ENCODE results near the gene DIPK1A. TPM values are rescaled to one million over a fixed set of nuclear protein-coding genes. Genes with fewer than 3 reads are reported as not detected.
A peak's percentile ranks its signal among the peaks of the same experiment; 100 is the strongest.

DIPK1A gene
- total and polyA plus RNA-seq, 4 experiments from 2014 or later = 14.5 to 29.1 (median 19.9) TPM

GRCh38 chr1:92883297-92883696 lies 78.0 kb downstream of the DIPK1A start:
- H3K9me3 Mint-ChIP-seq = no peaks in the 10 kb centered on the region
- H3K27ac Mint-ChIP-seq = peak overlapping the region; percentile 72 to 94 (median 86)
- H3K27ac ChIP-seq (ENCODE audit: low read depth, low read length) = peak overlapping the region; percentile 12
- POLR2A ChIA-PET (ENCODE audit: partially characterized antibody) = interaction anchor here (0.6 to 3.3 kb wide), 12 partner anchors 13 to 231 kb away, joined by 3 to 47 read pairs (median 3); partner anchors contain the start of genes DIPK1A and RPL5
- H3K27me3 ChIP-seq (ENCODE audit: insufficient read depth, low read length) = no peaks in the 10 kb centered on the region
- no peaks in the 10 kb centered on the region for H3K36me3 ChIP-seq (ENCODE audit: insufficient read depth, low read length)
- CTCF ChIA-PET (ENCODE audit: partially characterized antibody) = interaction anchor here (0.9 to 6.2 kb wide), 13 partner anchors 16 to 179 kb away, joined by 3 to 33 read pairs (median 4); partner anchors contain the start of genes DIPK1A and RPL5
- no peak for DNase-seq
- no peaks in the 10 kb centered on the region for H3K36me3 Mint-ChIP-seq
- peaks cover 46% of the 10 kb centered on the region for H3K4me1 ChIP-seq (ENCODE audit: insufficient read depth, low read length)
- H3K27me3 Mint-ChIP-seq = no peaks in the 10 kb centered on the region
- peaks cover 30 to 44% (median 34%) of the 10 kb centered on the region in 4 donors for H3K4me1 Mint-ChIP-seq
- H3K9me3 ChIP-seq (ENCODE audit: control insufficient read depth in 1 of 2, low read length in 2 of 2) = no peaks in the 10 kb centered on the region
- no peak overlapping the region for H3K4me3 ChIP-seq (ENCODE audit: low read length in 2 of 2)
- intact Hi-C loops (cut with micrococcal nuclease) = loop anchor here (2.0 kb wide), 1 partner anchor 68 kb away; no protein-coding TSS in a partner anchor
- peak overlapping the region in 6 of 8 donors; percentile 0 to 66 (median 56) for H3K4me3 Mint-ChIP-seq

GRCh38 chr1:92882819-92883218 lies 78.4 kb downstream of the DIPK1A start:
- H3K4me1 Mint-ChIP-seq = peaks cover 30 to 49% (median 36%) of the 10 kb centered on the region in 4 donors
- peak overlapping the region; percentile 12 for H3K27ac ChIP-seq (ENCODE audit: low read depth, low read length)
- peak; percentile 27 to 61 (median 37) for DNase-seq

GRCh38 chr1:92881391-92881790 lies 79.9 kb downstream of the DIPK1A start:
- Mint-ChIP-seq H3K27ac (peak overlapping the region in 1 of 7 donors; percentile 8), H3K9me3 (no peaks in the 10 kb centered on the region), H3K27me3 (no peaks in the 10 kb centered on the region), H3K4me1 (peaks cover 39 to 49% (median 44%) of the 10 kb centered on the region in 4 donors), H3K4me3 (no peak overlapping the region), H3K36me3 (peaks cover 0 to 1% of the 10 kb centered on the region in 2 donors)
- no peaks in the 10 kb centered on the region for H3K36me3 ChIP-seq (ENCODE audit: insufficient read depth, low read length)
- POLR2A ChIA-PET (ENCODE audit: partially characterized antibody) = interaction anchor here (1.8 to 3.3 kb wide), 2 partner anchors 28 to 78 kb away, joined by 3 to 47 read pairs; partner anchors contain the start of gene DIPK1A
- H3K27me3 ChIP-seq (ENCODE audit: insufficient read depth, low read length) = no peaks in the 10 kb centered on the region
- H3K27ac ChIP-seq (ENCODE audit: low read depth, low read length) = no peak overlapping the region
- H3K4me1 ChIP-seq (ENCODE audit: insufficient read depth, low read length) = peaks cover 65% of the 10 kb centered on the region
- CTCF ChIA-PET (ENCODE audit: partially characterized antibody) = interaction anchor here (1.0 to 6.2 kb wide), 3 partner anchors 22 to 112 kb away, joined by 4 to 33 read pairs (median 10); partner anchors contain the start of gene DIPK1A
- DNase-seq = no peak
- no peak overlapping the region for H3K4me3 ChIP-seq (ENCODE audit: low read length in 2 of 2)
- intact Hi-C loops (cut with micrococcal nuclease) = no loop called here
- H3K9me3 ChIP-seq (ENCODE audit: control insufficient read depth in 1 of 2, low read length in 2 of 2) = no peaks in the 10 kb centered on the region

More at GRCh38 chr1:92882819-92883218, 78.4 kb downstream of the DIPK1A start:
- peaks cover 51% of the 10 kb centered on the region for H3K4me1 ChIP-seq (ENCODE audit: insufficient read depth, low read length)
- ChIA-PET POLR2A (ENCODE audit: partially characterized antibody) (interaction anchor here (0.9 to 3.3 kb wide), 11 partner anchors 12 to 231 kb away, joined by 3 to 47 read pairs (median 3); partner anchors contain the start of genes DIPK1A and RPL5), CTCF (ENCODE audit: partially characterized antibody) (interaction anchor here (0.9 to 6.2 kb wide), 12 partner anchors 23 to 180 kb away, joined by 3 to 33 read pairs (median 4); partner anchors contain the start of genes DIPK1A and RPL5)
- H3K4me3 ChIP-seq (ENCODE audit: low read length in 2 of 2) = no peak overlapping the region
- H3K9me3 ChIP-seq (ENCODE audit: control insufficient read depth in 1 of 2, low read length in 2 of 2) = no peaks in the 10 kb centered on the region
- Mint-ChIP-seq H3K27me3 (no peaks in the 10 kb centered on the region), H3K9me3 (no peaks in the 10 kb centered on the region), H3K4me3 (peak overlapping the region in 7 of 8 donors; percentile 0 to 66 (median 52)), H3K27ac (peak overlapping the region; percentile 72 to 94 (median 86)), H3K36me3 (no peaks in the 10 kb centered on the region)
- no peaks in the 10 kb centered on the region for H3K36me3 ChIP-seq (ENCODE audit: insufficient read depth, low read length)
- no peaks in the 10 kb centered on the region for H3K27me3 ChIP-seq (ENCODE audit: insufficient read depth, low read length)
- intact Hi-C loops (cut with micrococcal nuclease) = loop anchor here (2.0 kb wide), 1 partner anchor 68 kb away; no protein-coding TSS in a partner anchor

GRCh38 chr1:92879316-92879968 lies 81.8 kb downstream of the DIPK1A start:
- Mint-ChIP-seq H3K27me3 (no peaks in the 10 kb centered on the region), H3K36me3 (peaks cover 8 to 11% of the 10 kb centered on the region in 2 donors), H3K27ac (peak overlapping the region in 4 of 7 donors; percentile 7 to 51 (median 38)), H3K4me1 (peaks cover 35 to 47% (median 41%) of the 10 kb centered on the region in 4 donors), H3K4me3 (no peak overlapping the region), H3K9me3 (no peaks in the 10 kb centered on the region)
- DNase-seq = no peak
- Histone ChIP-seq H3K36me3 (ENCODE audit: insufficient read depth, low read length) (peaks cover 7% of the 10 kb centered on the region), H3K4me3 (ENCODE audit: low read length in 2 of 2) (no peak overlapping the region), H3K4me1 (ENCODE audit: insufficient read depth, low read length) (peaks cover 58% of the 10 kb centered on the region), H3K27ac (ENCODE audit: low read depth, low read length) (no peak overlapping the region), H3K27me3 (ENCODE audit: insufficient read depth, low read length) (no peaks in the 10 kb centered on the region), H3K9me3 (ENCODE audit: control insufficient read depth in 1 of 2, low read length in 2 of 2) (no peaks in the 10 kb centered on the region)
- intact Hi-C loops (cut with micrococcal nuclease) = no loop called here
- ChIA-PET POLR2A (ENCODE audit: partially characterized antibody) (interaction anchor here (1.3 kb wide), 1 partner anchor 82 kb away, joined by 4 read pairs; the partner anchor contains the start of gene DIPK1A), CTCF (ENCODE audit: partially characterized antibody) (interaction anchor here (0.5 to 1.7 kb wide), 6 partner anchors 7 to 345 kb away, joined by 3 to 5 read pairs (median 3); no protein-coding TSS in a partner anchor)

GRCh38 chr1:92877792-92878191 lies 83.5 kb downstream of the DIPK1A start:
- Mint-ChIP-seq H3K27me3 (no peaks in the 10 kb centered on the region), H3K4me3 (peak overlapping the region in 7 of 8 donors; percentile 3 to 83 (median 63)), H3K36me3 (peaks cover 16 to 21% of the 10 kb centered on the region in 2 donors), H3K27ac (peak overlapping the region; percentile 9 to 93 (median 52)), H3K4me1 (peaks cover 22 to 32% (median 28%) of the 10 kb centered on the region in 4 donors), H3K9me3 (peaks cover 0 to 2% (median 0%) of the 10 kb centered on the region in 8 donors)
- intact Hi-C loops (cut with micrococcal nuclease) = no loop called here
- Histone ChIP-seq H3K4me3 (ENCODE audit: low read length in 2 of 2) (no peak overlapping the region), H3K27me3 (ENCODE audit: insufficient read depth, low read length) (no peaks in the 10 kb centered on the region), H3K36me3 (ENCODE audit: insufficient read depth, low read length) (peaks cover 10% of the 10 kb centered on the region), H3K4me1 (ENCODE audit: insufficient read depth, low read length) (peaks cover 42% of the 10 kb centered on the region), H3K9me3 (ENCODE audit: control insufficient read depth in 1 of 2, low read length in 2 of 2) (no peaks in the 10 kb centered on the region), H3K27ac (ENCODE audit: low read depth, low read length) (no peak overlapping the region)
- CTCF ChIA-PET (ENCODE audit: partially characterized antibody) = interaction anchor here (0.7 to 3.2 kb wide), 5 partner anchors 10 to 116 kb away, joined by 3 to 20 read pairs (median 5); no protein-coding TSS in a partner anchor
- DNase-seq = no peak
- POLR2A ChIA-PET (ENCODE audit: partially characterized antibody) = interaction anchor here (1.0 to 2.0 kb wide), 4 partner anchors 9 to 84 kb away, joined by 4 to 10 read pairs (median 7); partner anchors contain the start of gene DIPK1A

GRCh38 chr1:92877081-92877711 lies 84.1 kb downstream of the DIPK1A start:
- no peaks in the 10 kb centered on the region for H3K27me3 ChIP-seq (ENCODE audit: insufficient read depth, low read length)
- no peak overlapping the region for H3K27ac ChIP-seq (ENCODE audit: low read depth, low read length)
- CTCF ChIA-PET (ENCODE audit: partially characterized antibody) = interaction anchor here (0.7 to 3.2 kb wide), 9 partner anchors 10 to 185 kb away, joined by 3 to 20 read pairs (median 5); no protein-coding TSS in a partner anchor
- peaks cover 36% of the 10 kb centered on the region for H3K4me1 ChIP-seq (ENCODE audit: insufficient read depth, low read length)
- POLR2A ChIA-PET (ENCODE audit: partially characterized antibody) = interaction anchor here (1.0 to 2.0 kb wide), 4 partner anchors 8 to 85 kb away, joined by 4 to 10 read pairs (median 7); partner anchors contain the start of gene DIPK1A
- H3K4me3 Mint-ChIP-seq = peak overlapping the region in 7 of 8 donors; percentile 3 to 83 (median 63)
- H3K36me3 Mint-ChIP-seq = peaks cover 20 to 26% of the 10 kb centered on the region in 2 donors
- H3K4me1 Mint-ChIP-seq = peaks cover 18 to 26% (median 23%) of the 10 kb centered on the region in 4 donors
- intact Hi-C loops (cut with micrococcal nuclease) = no loop called here
- H3K9me3 ChIP-seq (ENCODE audit: control insufficient read depth in 1 of 2, low read length in 2 of 2) = no peaks in the 10 kb centered on the region
- no peak for DNase-seq
- no peaks in the 10 kb centered on the region for H3K27me3 Mint-ChIP-seq
- peak overlapping the region in 6 of 7 donors; percentile 9 to 93 (median 72) for H3K27ac Mint-ChIP-seq
- H3K36me3 ChIP-seq (ENCODE audit: insufficient read depth, low read length) = peaks cover 10% of the 10 kb centered on the region
- no peak overlapping the region for H3K4me3 ChIP-seq (ENCODE audit: low read length in 2 of 2)
- peaks cover 0 to 3% (median 1%) of the 10 kb centered on the region in 8 donors for H3K9me3 Mint-ChIP-seq
